ENCODE measurements around the gene NDUFV3.
A peak's percentile ranks its signal among the peaks of the same experiment; 100 is the strongest.
"Not testable (repeated sequence)": the region's sequence is repeated elsewhere in the genome, so short reads cannot be mapped to it uniquely, and the experiment has no call there.

Gene NDUFV3

DNA sequence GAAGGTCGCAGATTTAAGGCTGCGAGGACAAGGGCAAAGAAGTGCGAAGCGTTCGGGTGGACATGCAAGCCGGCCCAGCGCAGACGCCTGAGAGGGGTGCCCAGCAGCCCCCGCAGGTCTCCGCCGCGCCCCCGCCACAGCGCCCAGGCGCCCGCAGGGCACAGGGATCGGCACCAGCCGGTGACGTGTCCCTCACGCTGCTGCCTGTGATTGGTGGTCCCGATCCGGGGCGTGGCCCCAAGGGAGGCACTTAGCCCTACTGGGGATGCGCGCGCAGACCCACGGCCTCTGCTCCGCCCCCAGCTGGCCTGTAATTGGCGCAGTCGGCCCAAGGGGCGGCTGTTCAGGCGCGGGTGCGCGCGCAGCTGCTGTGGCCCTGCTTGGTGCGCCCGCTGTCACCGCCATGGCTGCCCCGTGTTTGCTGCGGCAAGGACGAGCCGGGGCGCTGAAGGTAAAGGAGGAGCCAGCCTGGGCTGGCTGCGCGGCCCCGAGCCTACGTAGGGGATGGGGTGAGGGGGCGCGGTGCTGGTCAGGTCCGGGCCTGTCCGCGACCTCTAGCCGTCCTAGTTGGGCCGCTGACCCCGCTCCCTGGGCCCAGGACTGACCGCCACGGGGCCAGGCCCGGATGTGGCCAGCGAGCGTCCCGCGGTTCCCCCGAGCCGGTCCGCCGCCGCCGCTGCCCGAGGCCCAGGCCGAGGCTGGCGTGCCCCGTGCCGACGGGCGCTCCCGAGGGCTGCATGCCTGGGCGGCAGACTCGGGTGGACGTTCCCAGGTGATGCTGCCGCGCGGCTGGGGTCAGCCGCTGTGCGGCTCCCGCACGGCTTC is at the start of gene NDUFV3:
TSS of gene NDUFV3 (plus strand) at position 379 of the 825 bp plus-strand sequence. CDS start at position 404, 25 bp downstream.
- DNase-seq = peak; percentile 100
- Mint-ChIP-seq H3K4me3 (peak within 1 kb of the TSS; percentile 88), H3K9me3 (no peaks in the 10 kb centered on the region), H3K4me1 (peaks cover 17% of the 10 kb centered on the region), H3K27me3 (no peaks in the 10 kb centered on the region), H3K36me3 (ENCODE audit: low read depth) (peaks cover 14% of the 10 kb centered on the region), H3K27ac (peak within 1 kb of the TSS; percentile 88)
- ATAC-seq = peak; percentile 98

DNA sequence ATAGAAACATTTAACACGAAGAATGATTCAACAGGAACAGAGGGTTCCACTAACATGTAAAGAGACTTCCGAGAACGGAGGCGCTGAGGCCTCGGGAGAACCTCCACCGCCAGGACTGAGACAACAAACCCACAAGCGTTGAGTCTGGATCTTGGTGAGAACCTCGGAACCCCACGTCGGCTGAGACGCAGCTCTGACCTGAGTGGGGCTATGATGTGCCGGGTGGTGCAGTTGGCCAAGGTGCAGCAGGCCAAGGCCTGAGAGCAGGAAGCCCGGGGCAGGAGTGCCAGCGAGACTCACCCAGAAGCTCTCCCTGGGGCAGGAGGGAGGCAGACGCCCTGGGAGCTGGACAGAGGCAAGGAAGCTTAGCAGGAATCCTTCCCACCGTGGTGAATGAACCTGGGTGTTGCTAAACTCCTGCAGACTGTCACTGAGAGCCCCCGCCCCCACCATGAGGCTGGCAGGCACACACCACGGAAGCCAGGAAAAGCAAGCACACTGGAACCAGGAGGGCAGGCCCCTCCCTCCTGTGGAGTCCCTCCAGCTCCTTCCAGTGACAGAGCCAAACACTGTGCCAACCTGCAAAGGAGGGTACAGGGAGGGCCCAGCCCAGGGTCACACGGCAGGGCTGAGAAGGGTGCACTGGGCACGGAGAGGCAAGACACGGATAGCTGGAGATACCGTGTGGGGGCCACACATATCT is 48.5 kb upstream of the NDUFV3 start:
- no peak for ATAC-seq
- Mint-ChIP-seq H3K27me3 (no peaks in the 10 kb centered on the region), H3K27ac (no peak overlapping the region), H3K4me1 (peaks cover 2% of the 10 kb centered on the region), H3K9me3 (no peaks in the 10 kb centered on the region), H3K4me3 (no peak overlapping the region), H3K36me3 (ENCODE audit: low read depth) (peaks cover 56% of the 10 kb centered on the region)
- no peak for DNase-seq

DNA sequence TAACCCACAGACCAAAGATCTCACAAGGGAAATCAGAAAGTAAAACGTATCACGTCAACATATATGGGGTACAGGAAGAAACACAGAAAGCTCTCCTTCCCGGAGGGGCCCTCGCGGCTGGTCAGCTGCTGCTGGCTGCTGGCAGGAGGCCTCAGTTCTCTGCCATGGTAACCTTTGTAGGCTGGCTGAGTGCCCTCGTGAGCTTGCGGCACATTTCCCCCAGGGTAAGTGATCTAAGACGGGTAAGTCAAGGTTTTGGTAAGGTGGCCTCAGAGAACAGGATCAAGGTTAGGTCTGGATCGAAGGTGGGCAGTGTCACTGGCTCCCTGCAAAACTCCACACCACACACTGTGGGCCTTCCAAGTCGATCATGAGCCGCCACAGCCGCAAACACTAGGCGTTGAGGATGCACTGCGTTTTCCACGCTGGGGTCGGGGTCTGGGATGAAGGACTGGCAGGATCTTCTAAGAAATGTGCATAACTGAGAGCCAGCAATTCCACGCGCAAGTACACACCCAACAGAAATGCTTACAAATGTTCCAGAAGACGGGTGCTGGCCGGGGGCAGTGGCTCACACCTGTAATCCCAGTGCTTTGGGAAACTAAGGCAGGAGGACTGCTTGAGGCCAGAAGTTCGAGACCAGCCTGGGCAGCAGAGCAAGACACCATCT is 47.7 kb upstream of the NDUFV3 start:
- Mint-ChIP-seq H3K4me1 (peaks cover 2% of the 10 kb centered on the region), H3K27me3 (no peaks in the 10 kb centered on the region), H3K4me3 (no peak overlapping the region), H3K36me3 (ENCODE audit: low read depth) (peaks cover 56% of the 10 kb centered on the region), H3K27ac (peak overlapping the region; percentile 25), H3K9me3 (no peaks in the 10 kb centered on the region)
- no peak for ATAC-seq
- no peak for DNase-seq

DNA sequence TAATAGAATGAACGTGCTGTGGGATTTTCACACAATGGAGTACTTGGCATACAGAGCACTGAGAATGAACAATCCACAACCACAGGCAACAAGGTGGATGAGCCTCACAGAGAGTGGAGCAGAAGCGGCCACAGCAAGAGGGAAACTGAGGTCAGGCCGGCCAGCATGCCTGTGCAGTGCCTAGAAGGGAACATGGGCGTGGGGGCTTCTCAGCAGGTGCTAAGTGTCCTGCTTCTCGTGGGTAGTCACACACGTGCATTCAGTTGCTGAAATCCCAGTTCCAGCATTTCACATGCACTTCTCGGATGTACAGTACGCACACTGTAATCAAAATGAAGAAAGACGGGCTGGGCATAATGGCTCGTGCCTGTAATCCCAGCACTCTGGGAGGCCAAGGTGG is 46.9 kb upstream of the NDUFV3 start:
- Mint-ChIP-seq H3K27me3 (no peaks in the 10 kb centered on the region), H3K9me3 (no peaks in the 10 kb centered on the region), H3K4me3 (no peak overlapping the region), H3K36me3 (ENCODE audit: low read depth) (peaks cover 59% of the 10 kb centered on the region), H3K4me1 (peaks cover 2% of the 10 kb centered on the region), H3K27ac (no peak overlapping the region)
- DNase-seq = no peak
- ATAC-seq = no peak

DNA sequence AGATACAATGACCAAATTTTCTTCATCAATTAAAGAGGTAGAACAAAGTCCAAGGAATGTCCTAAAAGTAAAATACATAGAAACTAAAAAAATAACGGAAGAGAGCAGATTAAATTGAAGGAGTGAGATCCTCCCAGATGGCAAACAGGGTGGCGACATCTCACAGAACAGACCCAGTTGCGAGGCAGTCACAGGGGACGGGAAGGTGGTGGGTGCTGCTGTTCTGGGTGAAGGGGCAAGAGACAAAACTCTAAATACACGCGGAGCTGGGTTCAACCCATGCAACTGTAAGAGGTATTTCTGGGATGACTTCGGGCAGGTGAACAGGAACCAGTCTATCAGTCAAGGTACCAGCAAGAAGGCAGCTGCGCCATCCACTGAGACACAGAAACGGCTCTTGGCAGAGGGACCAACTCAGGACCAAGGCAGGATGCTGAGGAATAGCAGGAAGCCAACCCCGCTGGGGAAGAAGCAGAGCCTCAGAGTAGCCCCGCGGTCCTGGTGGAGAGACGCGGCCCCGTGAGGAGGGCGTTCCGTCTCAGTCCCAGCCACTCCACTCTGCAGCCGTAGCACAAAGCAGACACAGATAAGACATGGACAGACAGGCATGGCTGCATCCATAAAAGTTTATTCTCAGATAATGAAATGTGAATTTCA is 45.9 kb upstream of the NDUFV3 start:
- DNase-seq (no peak), ATAC-seq (no peak)
- Mint-ChIP-seq H3K27me3 (no peaks in the 10 kb centered on the region), H3K27ac (no peak overlapping the region), H3K4me3 (no peak overlapping the region), H3K36me3 (ENCODE audit: low read depth) (peaks cover 67% of the 10 kb centered on the region), H3K9me3 (no peaks in the 10 kb centered on the region), H3K4me1 (peaks cover 2% of the 10 kb centered on the region)

DNA sequence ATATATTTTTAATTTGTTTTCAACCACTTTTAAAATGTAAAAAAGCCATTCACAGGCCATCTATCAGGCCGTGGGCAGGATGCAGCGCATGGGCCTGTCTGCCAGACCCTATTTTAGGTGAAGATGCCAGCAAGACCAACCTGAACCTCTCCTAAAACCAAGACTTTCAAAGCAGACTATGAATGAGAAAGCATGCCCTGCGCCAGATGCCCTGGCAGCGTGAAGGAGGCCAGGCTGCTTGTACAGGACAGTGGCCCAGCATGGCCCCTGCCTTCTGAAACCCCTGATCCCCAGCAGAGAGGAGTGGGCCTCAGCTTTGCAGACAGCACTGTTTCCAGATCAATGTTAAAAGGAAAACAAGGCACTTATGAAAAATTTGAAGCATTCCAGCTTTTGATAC is 45.4 kb upstream of the NDUFV3 start:
- Mint-ChIP-seq H3K4me3 (no peak overlapping the region), H3K4me1 (peaks cover 2% of the 10 kb centered on the region), H3K27me3 (no peaks in the 10 kb centered on the region), H3K36me3 (ENCODE audit: low read depth) (peaks cover 67% of the 10 kb centered on the region), H3K9me3 (no peaks in the 10 kb centered on the region), H3K27ac (no peak overlapping the region)
- ATAC-seq (no peak), DNase-seq (no peak)

DNA sequence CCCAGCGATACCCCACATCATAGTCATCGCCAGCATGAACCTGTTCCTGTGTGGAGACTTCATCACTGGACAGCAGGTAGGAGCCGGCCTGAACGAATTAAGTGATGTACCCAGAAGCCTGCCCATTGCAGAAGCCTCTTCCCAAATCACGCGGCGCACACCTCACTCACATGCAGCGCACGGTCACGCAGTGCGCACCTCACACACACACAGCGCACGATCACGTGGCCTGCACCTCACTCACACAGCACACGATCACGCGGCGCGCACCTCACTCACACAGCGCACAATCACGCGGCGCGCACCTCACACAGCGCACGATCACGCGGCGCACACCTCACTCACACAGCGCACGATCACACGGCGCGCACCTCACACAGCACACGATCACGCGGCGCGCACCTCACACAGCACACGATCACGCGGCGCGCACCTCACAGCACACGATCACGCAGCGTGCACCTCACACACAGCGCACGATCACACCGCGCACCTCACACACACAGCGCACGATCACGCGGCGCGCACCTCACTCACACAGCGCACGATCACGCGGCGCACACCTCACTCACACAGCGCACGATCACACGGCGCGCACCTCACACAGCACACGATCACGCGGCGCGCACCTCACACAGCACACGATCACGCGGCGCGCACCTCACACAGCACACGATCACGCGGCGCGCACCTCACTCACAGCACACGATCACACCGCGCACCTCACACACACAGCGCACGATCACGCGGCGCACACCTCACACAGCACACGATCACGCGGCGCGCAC is 44.8 kb upstream of the NDUFV3 start:
- H3K4me1 Mint-ChIP-seq, H3K9me3 Mint-ChIP-seq, ATAC-seq, H3K27ac Mint-ChIP-seq, H3K4me3 Mint-ChIP-seq, H3K27me3 Mint-ChIP-seq, DNase-seq: not testable (repeated sequence)
- peaks cover 61% of the 10 kb centered on the region for H3K36me3 Mint-ChIP-seq (ENCODE audit: low read depth)

DNA sequence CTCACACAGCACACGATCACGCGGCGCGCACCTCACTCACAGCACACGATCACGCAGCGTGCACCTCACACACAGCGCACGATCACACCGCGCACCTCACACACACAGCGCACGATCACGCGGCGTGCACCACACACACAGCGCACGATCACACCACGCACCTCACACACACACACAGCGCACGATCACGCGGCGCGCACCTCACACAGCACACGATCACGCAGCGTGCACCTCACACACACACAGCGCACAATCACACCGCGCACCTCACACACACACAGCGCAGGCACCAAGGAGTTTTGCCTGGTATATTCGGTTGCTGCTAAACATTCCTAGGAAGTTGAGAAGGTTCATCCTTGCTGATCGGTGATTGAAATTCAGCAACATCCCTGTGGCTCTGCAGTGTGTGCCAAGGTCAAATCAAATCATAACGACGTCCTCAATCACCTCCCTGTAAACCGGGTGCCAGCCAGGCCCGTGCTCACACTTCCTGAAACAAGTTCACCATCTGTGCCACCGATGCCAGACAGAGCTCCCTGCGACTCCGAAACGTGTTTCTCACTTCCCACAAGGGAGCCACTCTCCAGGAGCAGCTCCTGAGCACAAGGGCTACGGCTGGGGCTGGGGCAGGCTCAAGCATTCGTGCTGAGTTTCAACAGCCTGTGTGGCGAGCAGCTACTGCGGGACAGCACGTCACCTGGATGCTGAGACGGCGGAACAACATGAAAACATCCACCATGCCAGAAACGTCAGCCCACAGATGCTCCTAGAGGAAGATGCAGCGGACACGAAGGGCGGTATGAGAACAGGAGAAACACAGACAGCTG is 44.0 kb upstream of the NDUFV3 start:
- no peak overlapping the region for H3K4me3 Mint-ChIP-seq
- H3K9me3 Mint-ChIP-seq = no peaks in the 10 kb centered on the region

DNA sequence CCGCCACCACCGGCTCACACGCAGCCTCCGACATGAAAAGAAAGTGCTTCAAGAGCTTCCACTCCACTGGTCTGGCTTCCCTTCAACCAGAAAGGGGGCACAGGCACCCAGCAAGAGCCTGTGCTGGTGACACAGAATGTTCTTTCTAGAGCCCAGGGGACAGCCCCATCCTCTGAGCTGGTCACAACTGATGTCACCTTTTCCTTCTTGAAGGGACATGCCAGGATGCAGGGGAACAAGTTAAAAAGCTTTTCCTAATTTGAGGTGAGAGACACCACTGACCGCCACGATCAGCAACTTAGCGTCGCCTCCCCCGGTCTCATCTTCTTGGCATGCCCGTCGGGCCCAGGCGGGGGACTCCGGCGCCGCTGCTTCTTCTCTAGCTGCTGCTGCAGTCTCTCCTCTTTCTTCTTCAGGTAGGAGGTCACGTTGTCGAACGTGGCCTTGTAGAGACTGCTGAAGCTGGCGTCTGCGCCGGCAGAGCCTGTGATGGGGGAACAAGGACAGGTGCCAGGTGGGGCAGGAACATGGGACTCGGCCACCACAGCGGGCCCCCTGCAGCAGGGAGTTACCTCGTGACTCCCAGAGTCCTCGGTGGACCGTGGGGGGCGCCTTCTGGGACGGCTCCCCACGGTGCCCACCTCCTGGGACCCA is 43.2 kb upstream of the NDUFV3 start:
- peaks cover 58% of the 10 kb centered on the region for H3K36me3 Mint-ChIP-seq (ENCODE audit: low read depth)
- no peaks in the 10 kb centered on the region for H3K27me3 Mint-ChIP-seq
- H3K4me3 Mint-ChIP-seq = no peak overlapping the region
- ATAC-seq = peak; percentile 57
- H3K4me1 Mint-ChIP-seq = peaks cover 2% of the 10 kb centered on the region
- no peak for DNase-seq
- no peaks in the 10 kb centered on the region for H3K9me3 Mint-ChIP-seq
- H3K27ac Mint-ChIP-seq = peak overlapping the region; percentile 28

More for the DNA sequence above, 44.0 kb upstream of the NDUFV3 start:
- Mint-ChIP-seq H3K27me3 (no peaks in the 10 kb centered on the region), H3K36me3 (ENCODE audit: low read depth) (peaks cover 59% of the 10 kb centered on the region), H3K4me1 (peaks cover 2% of the 10 kb centered on the region), H3K27ac (peak overlapping the region; percentile 28)
- DNase-seq (no peak), ATAC-seq (no peak)

DNA sequence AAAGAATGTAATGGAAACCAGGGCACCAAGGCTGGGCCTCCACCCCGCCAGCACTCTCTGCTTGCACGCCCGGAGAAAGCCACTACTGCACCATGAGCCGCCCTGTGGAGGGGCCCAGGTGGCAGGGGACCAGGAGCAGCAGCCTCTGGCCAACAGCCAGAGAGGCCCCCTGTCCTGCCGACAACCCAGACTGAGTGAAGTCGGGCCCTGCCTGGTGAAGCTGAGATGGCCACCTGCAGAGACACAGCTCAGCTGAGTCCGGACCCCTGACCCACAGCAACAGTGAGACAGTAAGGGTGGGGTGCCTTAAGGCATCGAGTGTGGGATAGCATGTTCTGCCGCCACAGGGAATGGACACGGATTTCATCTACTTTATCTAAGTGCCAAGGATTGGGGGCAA is 42.6 kb upstream of the NDUFV3 start:
- H3K4me1 Mint-ChIP-seq = peaks cover 2% of the 10 kb centered on the region
- H3K4me3 Mint-ChIP-seq = no peak overlapping the region
- H3K27ac Mint-ChIP-seq = peak overlapping the region; percentile 49
- ATAC-seq (peak; percentile 3), DNase-seq (no peak)
- no peaks in the 10 kb centered on the region for H3K27me3 Mint-ChIP-seq
- peaks cover 55% of the 10 kb centered on the region for H3K36me3 Mint-ChIP-seq (ENCODE audit: low read depth)
- no peaks in the 10 kb centered on the region for H3K9me3 Mint-ChIP-seq

DNA sequence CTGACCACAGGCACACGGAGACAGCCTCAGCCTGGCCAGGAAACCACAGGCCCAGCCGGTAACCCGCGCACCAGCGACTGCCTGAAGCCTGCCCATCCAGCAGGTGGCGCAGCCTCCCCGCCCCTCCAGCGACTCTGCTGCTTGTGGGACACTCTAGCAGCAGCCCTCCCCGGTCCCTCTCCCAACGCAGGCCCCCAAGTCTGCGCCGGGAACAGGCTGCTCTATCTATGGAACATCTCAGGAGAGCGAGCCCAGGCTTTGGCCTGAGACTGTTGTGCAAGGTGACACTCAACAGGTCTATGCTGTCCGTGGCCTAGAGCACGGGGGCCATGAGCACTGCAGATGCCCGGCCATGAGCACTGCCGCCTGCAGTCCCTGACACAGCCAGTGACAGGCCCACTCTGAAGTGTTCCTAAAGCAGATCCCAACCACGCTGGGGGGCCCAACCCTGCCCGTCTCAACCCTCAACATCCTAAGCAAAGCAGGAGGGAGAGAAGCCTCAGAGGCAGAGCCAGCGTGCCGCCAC is 42.2 kb upstream of the NDUFV3 start:
- no peaks in the 10 kb centered on the region for H3K27me3 Mint-ChIP-seq
- peaks cover 2% of the 10 kb centered on the region for H3K4me1 Mint-ChIP-seq
- H3K27ac Mint-ChIP-seq = peak overlapping the region; percentile 49
- DNase-seq = peak; percentile 51
- H3K36me3 Mint-ChIP-seq (ENCODE audit: low read depth) = peaks cover 58% of the 10 kb centered on the region
- peak; percentile 44 for ATAC-seq
- H3K9me3 Mint-ChIP-seq = no peaks in the 10 kb centered on the region
- no peak overlapping the region for H3K4me3 Mint-ChIP-seq

DNA sequence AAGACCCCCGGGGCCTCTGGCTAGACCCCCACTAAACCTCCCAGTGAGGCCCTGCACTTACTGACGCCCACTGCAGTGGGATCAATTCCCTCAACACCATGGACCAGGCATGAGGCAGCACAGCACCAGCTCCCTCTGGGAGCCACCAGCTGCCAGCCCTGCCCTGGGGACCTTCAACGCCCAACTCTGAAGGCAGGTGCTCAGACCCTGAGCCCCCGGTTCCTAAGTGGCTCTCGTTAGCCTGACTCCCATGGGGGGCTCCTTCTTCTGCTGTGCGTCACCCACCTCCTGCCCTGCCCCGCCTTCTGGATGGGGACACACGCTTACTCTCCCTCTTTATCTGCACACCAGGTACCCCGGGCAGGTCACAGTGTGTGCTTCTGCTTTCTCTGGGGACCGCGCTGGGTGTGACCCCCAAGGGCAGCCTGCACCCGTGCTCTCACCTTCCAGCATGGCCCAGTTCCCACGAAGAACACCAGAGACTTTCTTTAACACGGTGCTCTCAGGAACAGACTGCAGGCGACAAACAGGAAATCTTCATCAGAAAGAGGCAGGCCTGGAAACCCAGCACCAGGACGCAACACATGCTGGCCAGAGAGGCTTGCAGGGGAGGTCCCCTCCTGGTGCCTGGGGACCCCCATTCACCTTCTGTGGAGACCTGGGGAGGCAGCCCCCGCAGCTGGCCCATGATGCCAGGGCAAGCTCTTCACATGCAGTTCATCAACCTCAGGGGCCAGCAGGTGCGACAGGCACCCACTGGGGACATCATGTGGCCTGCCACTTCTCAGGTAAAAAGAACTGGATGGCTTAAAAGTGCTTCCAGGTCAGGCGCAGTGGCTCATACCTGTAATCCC is 41.1 kb upstream of the NDUFV3 start:
- H3K36me3 Mint-ChIP-seq (ENCODE audit: low read depth) = peaks cover 58% of the 10 kb centered on the region
- DNase-seq = no peak
- no peaks in the 10 kb centered on the region for H3K27me3 Mint-ChIP-seq
- H3K9me3 Mint-ChIP-seq = no peaks in the 10 kb centered on the region
- ATAC-seq = no peak
- H3K4me3 Mint-ChIP-seq = no peak overlapping the region
- H3K4me1 Mint-ChIP-seq = peaks cover 2% of the 10 kb centered on the region
- H3K27ac Mint-ChIP-seq = no peak overlapping the region

All from activated naive CD8-positive, alpha-beta T cell treated with anti-CD3 and anti-CD28 coated beads, Interleukin-2, amount 50 U/mL, for 24 hours (primary cell).